G401 (cell line): ENCODE data around the gene C12orf56. TPM values are rescaled to one million over a fixed set of nuclear protein-coding genes. Genes with fewer than 3 reads are reported as not detected.
"Not testable (repeated sequence)": the region's sequence is repeated elsewhere in the genome, so short reads cannot be mapped to it uniquely, and the experiment has no call there.

Experiments
- DNase-seq: peaks from one replicate; pipeline ENCODE4 v3.0.0-alpha.2; 2015; ENCODE audit warnings: low spot score
- in situ Hi-C: cut with HindIII; loops from 2 replicates; pipeline ENCODE4 v1.10.0; 2016; ENCODE audit warnings: low sequenced_read_pairs, mixed read lengths
- total RNA-seq: library from RNA; depleted of rRNA; stranded (reverse); fragments of >200 nt; shearing (Covaris generic); gene quantifications from 2 replicates; pipeline ENCODE4 v1.2.3, GENCODE V29; 2014

C12orf56 gene
- total RNA-seq, 1 experiment from 2014 or later, result not detected

DNA sequence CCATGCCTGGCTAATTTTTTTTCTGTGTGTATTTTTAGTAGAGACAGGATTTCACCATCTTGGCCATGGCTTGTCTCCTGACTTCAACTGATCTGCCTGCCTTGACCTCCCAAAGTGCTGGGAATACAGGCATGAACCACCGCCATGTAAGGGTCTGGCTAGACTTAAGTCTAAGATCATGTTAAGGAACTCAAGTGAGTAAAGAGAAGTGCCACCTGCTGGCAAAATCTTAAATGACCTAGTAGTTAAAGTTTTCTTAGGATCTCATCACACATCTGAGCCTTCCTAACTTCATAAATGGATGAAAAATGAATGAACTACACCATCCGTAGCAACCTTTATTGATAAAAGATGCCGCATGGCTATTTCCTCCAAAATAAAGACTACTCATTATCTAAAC is 1.7 kb upstream of the C12orf56 start:
- DNase-seq, result peak; percentile 9
- in situ Hi-C loops, result no loop called here

GRCh38 chr12:64389154-64389553 is 1.4 kb downstream of the C12orf56 start:
- DNase-seq, result no peak
- in situ Hi-C loops, result no loop called here

- DNase-seq, result no peak
- in situ Hi-C loops, result no loop called here
Observed at GRCh38 chr12:64387197-64387816, 3.3 kb downstream of the C12orf56 start.

- in situ Hi-C loops, result no loop called here
- DNase-seq, result no peak
Observed at GRCh38 chr12:64385468-64385867, 5.1 kb downstream of the C12orf56 start.

DNA sequence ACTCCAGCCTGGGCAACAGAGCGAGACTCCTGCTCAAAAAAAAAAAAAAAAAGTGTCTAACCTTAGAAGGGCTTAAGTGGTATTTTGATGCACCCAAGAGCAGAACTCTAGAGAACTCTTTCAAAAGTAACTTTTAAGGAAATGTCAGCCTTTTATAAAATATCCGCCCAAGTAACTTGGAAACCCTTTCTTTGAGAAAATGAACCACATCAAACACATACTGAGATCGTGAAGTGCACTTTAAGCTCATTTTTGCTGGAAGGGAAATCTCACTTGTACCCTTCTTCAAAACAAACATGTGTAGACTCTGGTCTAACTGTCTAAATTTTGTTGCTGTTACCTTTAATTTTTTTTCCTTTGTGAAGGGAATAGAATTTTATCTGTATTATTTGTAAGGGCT is 5.5 kb downstream of the C12orf56 start:
- no peak for DNase-seq
- in situ Hi-C loops, result no loop called here

DNA sequence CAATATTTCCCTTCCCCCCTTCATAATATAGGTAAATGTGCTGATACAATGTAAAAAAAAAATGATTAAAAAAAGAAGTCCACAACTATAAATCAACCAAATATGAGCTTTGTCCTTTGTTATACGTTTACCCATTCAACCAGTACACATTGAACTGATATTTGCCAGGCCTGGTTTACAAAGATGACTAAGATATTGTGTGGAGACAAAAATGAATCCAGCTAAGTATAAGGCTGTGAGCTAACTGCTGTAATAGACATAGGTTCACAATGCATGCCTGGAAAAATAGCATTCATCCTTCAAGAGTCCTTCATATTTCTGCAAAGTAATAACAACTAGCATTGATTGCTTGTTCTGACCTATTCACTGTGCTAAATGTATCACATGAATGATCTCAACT is 6.9 kb downstream of the C12orf56 start:
- in situ Hi-C loops, result no loop called here
- DNase-seq, result no peak

- DNase-seq, result no peak
- in situ Hi-C loops, result no loop called here
Observed at GRCh38 chr12:64362721-64363305, 27.7 kb downstream of the C12orf56 start.

DNA sequence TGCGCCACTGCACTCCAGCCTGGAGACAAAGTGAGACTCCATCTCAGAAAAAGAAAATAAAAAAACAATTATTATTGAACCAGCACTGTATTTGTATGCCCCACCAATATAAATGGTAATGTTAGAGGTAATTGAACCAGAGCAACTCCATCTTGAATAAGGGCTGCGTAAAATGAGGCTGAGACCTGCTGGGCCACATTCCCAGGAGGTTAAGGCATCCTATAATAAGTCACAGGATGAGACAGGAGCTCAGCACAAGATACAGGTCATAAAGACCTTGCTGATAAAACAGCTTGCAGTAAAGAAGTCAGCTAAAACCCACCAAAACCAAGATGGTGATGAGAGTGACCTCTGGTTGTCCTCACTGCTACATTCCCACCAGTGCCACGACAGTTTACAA is 29.4 kb downstream of the C12orf56 start:
- DNase-seq, in situ Hi-C loops: not testable (repeated sequence)

- DNase-seq, in situ Hi-C loops: not testable (repeated sequence)
Observed at GRCh38 chr12:64356209-64356608, 34.3 kb downstream of the C12orf56 start.

- no peak for DNase-seq
Observed at GRCh38 chr12:64352181-64352580, 38.4 kb downstream of the C12orf56 start.

DNA sequence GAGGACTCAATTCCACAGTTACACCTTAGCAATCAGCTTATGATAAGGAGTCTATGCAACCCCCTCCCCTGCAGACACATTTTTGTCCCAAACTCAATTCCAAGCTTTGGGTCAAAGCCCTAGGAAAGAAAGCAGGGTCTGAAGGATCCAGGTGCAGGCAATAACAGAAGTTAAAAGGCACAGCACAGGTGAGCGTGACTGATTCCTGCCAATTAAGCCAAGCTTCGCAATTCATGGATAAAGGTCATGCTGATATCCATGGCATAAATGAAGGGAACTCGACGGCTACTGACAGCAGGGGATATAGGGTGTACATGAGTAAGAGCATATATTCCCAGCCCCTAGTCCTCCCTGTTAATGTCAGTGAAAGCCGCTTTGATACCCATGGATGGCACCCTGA is 39.3 kb downstream of the C12orf56 start:
- no peak for DNase-seq
- in situ Hi-C loops, result no loop called here

More at GRCh38 chr12:64352181-64352580, 38.4 kb downstream of the C12orf56 start:
- in situ Hi-C loops, result no loop called here

GRCh38 chr12:64347630-64348029 is 42.9 kb downstream of the C12orf56 start:
- no peak for DNase-seq
- in situ Hi-C loops, result no loop called here

- DNase-seq, in situ Hi-C loops: not testable (repeated sequence)
Observed at GRCh38 chr12:64344631-64345030, 45.9 kb downstream of the C12orf56 start.

GRCh38 chr12:64340546-64340945 is 50.0 kb downstream of the C12orf56 start:
- DNase-seq, in situ Hi-C loops: not testable (repeated sequence)

DNA sequence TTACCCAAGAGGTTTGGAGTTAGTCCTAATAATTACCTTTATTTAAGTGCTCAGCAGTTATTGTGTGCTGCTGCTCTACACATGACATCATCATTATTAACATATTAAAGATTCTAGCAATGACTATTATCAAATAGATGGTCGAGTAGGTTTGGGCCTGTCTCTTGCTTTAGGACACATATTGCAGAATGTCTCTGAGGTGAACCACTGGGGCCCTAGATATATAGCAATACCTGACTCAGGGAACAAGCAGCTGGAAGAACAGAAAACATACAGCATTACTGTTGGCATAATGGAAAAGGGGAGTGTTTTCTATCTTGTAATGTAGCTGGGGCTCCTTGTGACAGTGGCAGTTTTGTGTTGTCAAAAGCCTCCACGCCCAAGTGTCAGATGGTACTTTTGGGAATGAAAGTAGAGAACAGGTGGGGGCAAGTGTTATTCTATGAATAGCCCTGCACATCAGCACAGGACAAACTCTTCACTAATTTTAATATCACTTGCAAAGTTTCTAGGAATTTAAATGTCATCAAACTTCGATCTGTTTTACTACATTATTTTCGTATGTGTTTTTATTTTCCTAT is 54.6 kb downstream of the C12orf56 start:
- in situ Hi-C loops, result no loop called here
- no peak for DNase-seq

- no peak for DNase-seq
- in situ Hi-C loops, result no loop called here
Observed at GRCh38 chr12:64332938-64333337, 57.6 kb downstream of the C12orf56 start.

DNA sequence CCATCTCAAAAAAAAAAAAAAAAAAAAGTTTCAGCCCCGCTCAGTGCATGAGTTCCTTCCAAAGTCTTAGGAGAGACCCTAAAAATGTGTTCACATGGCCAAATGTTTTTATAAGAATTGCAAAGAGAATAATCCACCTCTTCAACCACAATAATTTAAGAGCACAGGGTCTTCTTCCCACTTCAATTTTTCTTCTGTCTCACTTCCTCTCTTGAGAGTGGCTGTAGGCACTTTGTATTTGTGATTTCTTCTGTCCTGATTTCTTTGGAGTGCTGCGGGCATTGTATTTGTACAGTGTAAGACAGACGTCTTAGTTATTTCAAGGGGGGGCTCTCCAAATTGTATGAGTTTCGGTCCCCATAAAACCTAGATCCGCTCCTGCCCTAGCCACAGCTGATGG is 58.3 kb downstream of the C12orf56 start:
- DNase-seq, result no peak
- in situ Hi-C loops, result no loop called here

DNA sequence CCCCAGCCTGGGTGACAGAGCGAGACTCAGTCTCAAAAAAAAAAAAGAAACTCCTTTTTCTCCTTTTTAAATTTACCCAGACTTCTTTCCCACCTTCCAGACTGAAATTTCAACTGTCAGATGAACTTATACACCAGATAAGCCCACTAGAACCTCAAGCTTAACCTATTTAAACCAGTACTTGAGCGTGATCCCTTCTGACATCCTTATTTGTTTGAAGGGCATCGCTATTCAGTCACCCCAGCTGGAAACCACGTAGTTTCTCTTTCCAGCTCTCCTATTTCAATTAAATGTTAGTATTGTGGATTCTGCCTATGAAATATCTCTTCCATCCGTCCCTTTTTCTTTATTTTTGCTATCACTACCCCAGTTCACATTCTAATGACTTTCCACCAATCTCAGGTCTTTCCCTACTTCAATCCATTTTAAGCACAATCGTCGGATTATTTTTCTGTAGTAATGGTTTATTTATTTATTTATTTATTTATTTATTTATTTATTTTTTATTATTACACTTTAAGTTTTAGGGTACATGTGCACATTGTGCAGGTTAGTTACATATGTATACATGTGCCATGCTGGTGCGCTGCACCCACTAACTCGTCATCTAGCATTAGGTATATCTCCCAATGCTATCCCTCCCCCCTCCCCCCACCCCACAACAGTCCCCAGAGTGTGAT is 61.4 kb downstream of the C12orf56 start:
- in situ Hi-C loops, DNase-seq: not testable (repeated sequence)

DNA sequence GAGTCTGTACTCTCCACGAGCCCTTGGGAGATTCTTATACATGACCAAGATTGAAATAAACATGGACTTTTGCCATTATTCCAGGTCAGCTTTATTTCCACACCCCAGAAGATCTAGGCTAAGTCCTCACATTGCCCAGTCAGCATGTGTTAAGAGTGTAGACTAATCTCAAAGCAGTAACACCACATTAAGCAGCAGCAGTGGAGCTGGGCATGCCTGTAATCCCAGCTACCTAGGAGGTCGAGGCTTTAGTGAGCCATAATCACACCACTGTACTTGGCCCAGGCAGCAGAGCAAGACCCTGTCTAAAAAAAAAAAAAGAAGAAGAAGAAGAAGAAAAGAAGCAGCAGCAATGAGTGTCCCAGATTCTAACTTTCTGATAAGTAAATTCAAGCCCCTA is 65.5 kb downstream of the C12orf56 start:
- no peak for DNase-seq
- in situ Hi-C loops, result no loop called here

GRCh38 chr12:64323476-64324225 is 66.9 kb downstream of the C12orf56 start:
- no peak for DNase-seq
- in situ Hi-C loops, result no loop called here
